Activated naive CD4-positive, alpha-beta T cell treated with anti-CD3 and anti-CD28 coated beads, Interleukin-2, amount 50 U/mL, for 72 hours (primary cell): Measurements from ENCODE around the gene HMCN2. TPM values are rescaled to one million over a fixed set of nuclear protein-coding genes. Genes with fewer than 3 reads are reported as not detected.

Source experiments
- ATAC-seq, 2 donors: fragments of 150-1000 bp; cut with Tn5 transposase; 2 replicates each; pipeline ENCODE4 v1.10.0; 2021; ENCODE audit warnings: mild to moderate bottlenecking in 2 of 2, moderate library complexity in 2 of 2
- DNase-seq, 2 donors: peaks; one replicate each; pipeline ENCODE4 v3.0.0; 2021 to 2022; ENCODE audit warnings: low spot score in 2 of 2
- H3K27ac Mint-ChIP-seq, 2 donors: one replicate each; pipeline ENCODE4 v1.8.0; 2022; ENCODE audit warnings: mild to moderate bottlenecking in 2 of 2, mixed read lengths in 2 of 2
- H3K36me3 Mint-ChIP-seq, 2 donors: one replicate each; pipeline ENCODE4 v1.8.0; 2022; ENCODE audit warnings: mixed read lengths in 2 of 2
- H3K9me3 Mint-ChIP-seq, 2 donors: one replicate each; pipeline ENCODE4 v1.8.0; 2022; ENCODE audit warnings: mixed read lengths in 2 of 2
- total RNA-seq, 2 donors: library from RNA; stranded (reverse); gene quantifications; one replicate each; pipeline ENCODE4 v1.2.3, GENCODE V29; 2022

Gene HMCN2
- total RNA-seq, 2 donors from 2014 or later: not detected

- no peak overlapping the region for H3K27ac Mint-ChIP-seq
- no peaks in the 10 kb centered on the region for H3K9me3 Mint-ChIP-seq
- DNase-seq (no peak), ATAC-seq (no peak)
- H3K36me3 Mint-ChIP-seq: no peaks in the 10 kb centered on the region
Observed at GRCh38 chr9:130451004-130451390, 185.4 kb downstream of the HMCN2 start.

GRCh38 chr9:130451509-130452388, 186.2 kb downstream of the HMCN2 start:
- no peaks in the 10 kb centered on the region for H3K36me3 Mint-ChIP-seq
- H3K27ac Mint-ChIP-seq: no peak overlapping the region
- ATAC-seq: peak in 1 of 2 donors; percentile 66
- peak in 1 of 2 donors; percentile 55 for DNase-seq
- H3K9me3 Mint-ChIP-seq: no peaks in the 10 kb centered on the region

GRCh38 chr9:130452835-130453234, 187.3 kb downstream of the HMCN2 start:
- no peaks in the 10 kb centered on the region for H3K9me3 Mint-ChIP-seq
- H3K36me3 Mint-ChIP-seq: no peaks in the 10 kb centered on the region
- ATAC-seq: no peak
- H3K27ac Mint-ChIP-seq: no peak overlapping the region
- DNase-seq: no peak

- H3K36me3 Mint-ChIP-seq: no peaks in the 10 kb centered on the region
- H3K27ac Mint-ChIP-seq: no peak overlapping the region
- DNase-seq: no peak
- no peaks in the 10 kb centered on the region for H3K9me3 Mint-ChIP-seq
- ATAC-seq: no peak
Observed at GRCh38 chr9:130453487-130453886, 187.9 kb downstream of the HMCN2 start.

GRCh38 chr9:130454096-130454811, 188.7 kb downstream of the HMCN2 start:
- DNase-seq (no peak), ATAC-seq (no peak)
- Mint-ChIP-seq H3K36me3 (no peaks in the 10 kb centered on the region), H3K9me3 (no peaks in the 10 kb centered on the region), H3K27ac (no peak overlapping the region)

GRCh38 chr9:130454812-130455325, 189.3 kb downstream of the HMCN2 start:
- H3K27ac Mint-ChIP-seq: no peak overlapping the region

GRCh38 chr9:130458027-130458803, 192.7 kb downstream of the HMCN2 start:
- no peaks in the 10 kb centered on the region for H3K9me3 Mint-ChIP-seq
- H3K27ac Mint-ChIP-seq: no peak overlapping the region
- DNase-seq (no peak), ATAC-seq (no peak)
- no peaks in the 10 kb centered on the region for H3K36me3 Mint-ChIP-seq

More at GRCh38 chr9:130454812-130455325, 189.3 kb downstream of the HMCN2 start:
- H3K36me3 Mint-ChIP-seq: no peaks in the 10 kb centered on the region
- ATAC-seq (no peak), DNase-seq (no peak)
- H3K9me3 Mint-ChIP-seq: no peaks in the 10 kb centered on the region

- ATAC-seq: no peak
- Mint-ChIP-seq H3K27ac (no peak overlapping the region), H3K9me3 (no peaks in the 10 kb centered on the region), H3K36me3 (no peaks in the 10 kb centered on the region)
- no peak for DNase-seq
Observed at GRCh38 chr9:130458804-130459067, 193.2 kb downstream of the HMCN2 start.

- Mint-ChIP-seq H3K36me3 (no peaks in the 10 kb centered on the region), H3K27ac (no peak overlapping the region), H3K9me3 (no peaks in the 10 kb centered on the region)
- ATAC-seq: no peak
- no peak for DNase-seq
Observed at GRCh38 chr9:130459151-130459550, 193.6 kb downstream of the HMCN2 start.

- DNase-seq (no peak), ATAC-seq (no peak)
- no peaks in the 10 kb centered on the region for H3K9me3 Mint-ChIP-seq
- H3K27ac Mint-ChIP-seq: no peak overlapping the region
- H3K36me3 Mint-ChIP-seq: no peaks in the 10 kb centered on the region
Observed at GRCh38 chr9:130459941-130460669, 194.5 kb downstream of the HMCN2 start.

- ATAC-seq: peak; percentile 61 to 85
- no peak overlapping the region for H3K27ac Mint-ChIP-seq
- no peaks in the 10 kb centered on the region for H3K9me3 Mint-ChIP-seq
Observed at GRCh38 chr9:130461218-130461630, 195.7 kb downstream of the HMCN2 start.

GRCh38 chr9:130461731-130462130, 196.2 kb downstream of the HMCN2 start:
- Mint-ChIP-seq H3K27ac (no peak overlapping the region), H3K9me3 (no peaks in the 10 kb centered on the region), H3K36me3 (no peaks in the 10 kb centered on the region)
- no peak for DNase-seq
- ATAC-seq: no peak

More at GRCh38 chr9:130461218-130461630, 195.7 kb downstream of the HMCN2 start:
- no peaks in the 10 kb centered on the region for H3K36me3 Mint-ChIP-seq
- peak; percentile 61 to 83 for DNase-seq

GRCh38 chr9:130462685-130463540, 197.4 kb downstream of the HMCN2 start:
- Mint-ChIP-seq H3K36me3 (no peaks in the 10 kb centered on the region), H3K9me3 (no peaks in the 10 kb centered on the region), H3K27ac (no peak overlapping the region)
- ATAC-seq (no peak), DNase-seq (no peak)

GRCh38 chr9:130463763-130464745, 198.5 kb downstream of the HMCN2 start:
- H3K27ac Mint-ChIP-seq: no peak overlapping the region
- no peaks in the 10 kb centered on the region for H3K36me3 Mint-ChIP-seq
- H3K9me3 Mint-ChIP-seq: no peaks in the 10 kb centered on the region
- DNase-seq (no peak), ATAC-seq (no peak)
